Measurements from ENCODE around the gene KLRF1. TPM values are rescaled to one million over a fixed set of nuclear protein-coding genes. Genes with fewer than 3 reads are reported as not detected.

The KLRF1 gene
- total and polyA plus RNA-seq, 2 experiments from 2014 or later = 0.50 TPM; not detected in 1

DNA sequence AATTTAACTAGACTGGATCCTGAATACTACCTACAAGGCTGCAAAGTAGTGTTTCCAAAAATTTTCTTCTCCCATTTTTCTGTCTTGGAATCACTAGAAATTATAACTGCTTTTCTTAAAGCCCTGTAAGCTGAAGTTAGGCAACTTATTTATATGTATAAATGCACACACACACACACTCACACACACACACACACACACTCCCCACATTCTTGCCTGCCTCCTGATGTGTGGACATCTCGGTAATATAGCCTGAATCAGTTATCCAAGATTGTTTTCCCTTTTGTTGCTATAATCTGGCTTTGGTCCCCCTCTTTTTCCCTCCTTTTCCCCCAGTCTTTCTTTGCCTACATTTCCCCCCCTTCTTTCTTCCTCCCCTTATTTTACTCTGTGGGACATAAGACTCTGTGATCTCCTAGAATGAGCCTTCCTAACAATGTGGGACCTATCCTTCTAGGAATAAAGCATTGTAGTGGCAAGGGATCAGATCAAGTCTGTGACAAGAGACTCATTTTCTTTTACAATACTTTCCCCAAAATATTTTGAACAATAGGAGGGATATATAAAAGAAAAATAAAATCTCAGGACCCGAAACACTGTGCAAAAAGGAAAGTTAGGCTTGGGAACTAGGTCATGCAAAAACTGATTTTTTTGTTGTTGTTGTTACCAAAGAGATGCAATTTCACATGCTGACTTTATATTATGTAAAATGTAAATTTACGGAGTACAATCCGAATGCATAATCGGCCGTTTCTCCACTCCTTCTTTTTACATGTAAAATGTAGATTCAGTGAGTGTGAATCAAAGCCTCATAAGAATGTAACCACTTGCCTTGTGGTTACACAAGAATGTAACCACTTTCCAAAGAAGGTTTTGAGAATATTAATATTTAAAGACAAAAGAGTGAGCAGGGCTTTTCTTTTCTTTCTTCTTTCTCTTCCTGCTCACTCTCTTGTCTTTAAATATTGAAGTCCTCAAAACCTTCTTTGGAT is 40.3 kb upstream of the KLRF1 start:
- DNase-seq (ENCODE audit: low spot score) = no peak
- Histone ChIP-seq H3K36me3 (ENCODE audit: insufficient read depth) (no peaks in the 10 kb centered on the region), H3K4me2 (peak overlapping the region; percentile 68), H3K27ac (ENCODE audit: low read depth) (peak overlapping the region; percentile 94), H3K79me2 (replicated peaks; ENCODE audit: insufficient read depth) (no peaks in the 10 kb centered on the region), H3K4me1 (ENCODE audit: insufficient read depth) (peaks cover 52% of the 10 kb centered on the region), H3K27me3 (ENCODE audit: insufficient read depth) (no peaks in the 10 kb centered on the region), H2AFZ (no peak overlapping the region), H3F3A (replicated peaks; ENCODE audit: low read depth) (no peaks in the 10 kb centered on the region), H3K9me2 (ENCODE audit: insufficient read depth) (0 out of 2 replicates have a peak, but pooled peaks cover 5% of the 10 kb centered on the region), H3K4me3 (peak overlapping the region; percentile 11; the same call in 1 of the 2 replicates), H4K20me1 (replicated peaks; ENCODE audit: insufficient read depth) (no peaks in the 10 kb centered on the region)
- peaks cover 47% of the 10 kb centered on the region for H3K4me1 Mint-ChIP-seq
- 0 out of 3 replicates have a peak overlapping the region, but pooled peaks have one; percentile 42 for H3K4me3 Mint-ChIP-seq
- no peaks in the 10 kb centered on the region for H3K27me3 Mint-ChIP-seq (ENCODE audit: insufficient read depth, low read depth, poor library complexity)
- peak; percentile 65 for ATAC-seq
- TF ChIP-seq ZNF114 (CRISPR knock-in tag; IDR thresholded peaks at IDR 0.05) (no peak), JUNB (IDR thresholded peaks at IDR 0.05; ENCODE audit: unreplicated experiment) (no peak)
- peaks cover 19% of the 10 kb centered on the region for H3K9me3 Mint-ChIP-seq
- H3K36me3 Mint-ChIP-seq (ENCODE audit: low read depth) = peaks cover 19% of the 10 kb centered on the region
- H3K27ac Mint-ChIP-seq = peak overlapping the region; percentile 96

DNA sequence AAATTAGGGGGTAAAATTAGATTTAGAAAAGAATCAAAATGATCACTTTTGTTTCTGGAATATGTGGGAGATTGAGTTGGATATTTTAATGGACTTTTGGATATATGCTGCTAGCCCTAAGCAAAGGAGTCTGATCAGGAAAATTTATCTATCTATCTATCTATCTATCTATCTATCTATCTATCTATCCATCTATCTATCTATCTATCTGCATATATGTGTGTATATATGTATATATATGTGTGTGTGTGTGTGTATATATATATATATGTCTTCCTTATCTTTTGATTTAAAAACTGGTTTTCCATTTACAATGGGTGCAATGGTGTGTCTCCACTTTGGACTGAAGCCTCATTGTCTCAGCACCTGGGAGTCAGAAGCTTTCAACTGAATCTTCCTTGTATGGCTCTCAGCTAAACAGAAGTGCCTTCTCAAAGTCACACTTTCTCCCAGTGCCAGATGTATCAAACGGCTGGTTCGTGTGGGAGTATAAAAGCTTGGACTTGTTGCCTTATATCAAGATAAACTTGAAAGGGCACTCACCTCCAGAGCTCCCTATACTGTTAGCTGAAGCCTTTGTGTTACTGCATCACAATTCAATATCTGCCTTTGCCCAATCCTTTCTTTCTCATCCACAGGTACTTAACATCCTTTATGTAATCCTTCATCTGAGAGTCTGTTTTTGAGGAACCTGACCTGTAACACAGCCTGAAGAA is 34.9 kb upstream of the KLRF1 start:
- Histone ChIP-seq H4K20me1 (replicated peaks; ENCODE audit: insufficient read depth) (no peaks in the 10 kb centered on the region), H3K4me1 (ENCODE audit: insufficient read depth) (peaks cover 30% of the 10 kb centered on the region), H3F3A (replicated peaks; ENCODE audit: low read depth) (no peaks in the 10 kb centered on the region), H3K27ac (ENCODE audit: low read depth) (no peak overlapping the region), H3K27me3 (ENCODE audit: insufficient read depth) (no peaks in the 10 kb centered on the region), H3K79me2 (replicated peaks; ENCODE audit: insufficient read depth) (no peaks in the 10 kb centered on the region), H3K36me3 (ENCODE audit: insufficient read depth) (no peaks in the 10 kb centered on the region), H3K4me3 (no peak overlapping the region), H3K4me2 (no peak overlapping the region), H3K9me2 (ENCODE audit: insufficient read depth) (no peaks in the 10 kb centered on the region), H2AFZ (no peak overlapping the region)
- Mint-ChIP-seq H3K4me3 (no peak overlapping the region), H3K27me3 (ENCODE audit: insufficient read depth, low read depth, poor library complexity) (no peaks in the 10 kb centered on the region), H3K4me1 (peaks cover 36% of the 10 kb centered on the region), H3K36me3 (ENCODE audit: low read depth) (peaks cover 13% of the 10 kb centered on the region; the same call in 2 of the 3 replicates), H3K27ac (no peak overlapping the region), H3K9me3 (peaks cover 15% of the 10 kb centered on the region)
- ATAC-seq = no peak
- no peak for DNase-seq (ENCODE audit: low spot score)
- TF ChIP-seq NANOG (IDR thresholded peaks at IDR 0.05; ENCODE audit: borderline replicate concordance) (no peak), POLR2AphosphoS5 (IDR thresholded peaks at IDR 0.05; ENCODE audit: low read depth) (no peak), EZH2 (IDR thresholded peaks at IDR 0.05; ENCODE audit: low read depth, unreplicated experiment) (no peak), ZNF331 (CRISPR knock-in tag; IDR thresholded peaks at IDR 0.05; ENCODE audit: low read depth) (no peak), CREB1 (CRISPR knock-in tag; IDR thresholded peaks at IDR 0.05; ENCODE audit: low read depth) (no peak), ZNF114 (CRISPR knock-in tag; IDR thresholded peaks at IDR 0.05) (no peak)
- TF ChIP-seq, protein P1, sequence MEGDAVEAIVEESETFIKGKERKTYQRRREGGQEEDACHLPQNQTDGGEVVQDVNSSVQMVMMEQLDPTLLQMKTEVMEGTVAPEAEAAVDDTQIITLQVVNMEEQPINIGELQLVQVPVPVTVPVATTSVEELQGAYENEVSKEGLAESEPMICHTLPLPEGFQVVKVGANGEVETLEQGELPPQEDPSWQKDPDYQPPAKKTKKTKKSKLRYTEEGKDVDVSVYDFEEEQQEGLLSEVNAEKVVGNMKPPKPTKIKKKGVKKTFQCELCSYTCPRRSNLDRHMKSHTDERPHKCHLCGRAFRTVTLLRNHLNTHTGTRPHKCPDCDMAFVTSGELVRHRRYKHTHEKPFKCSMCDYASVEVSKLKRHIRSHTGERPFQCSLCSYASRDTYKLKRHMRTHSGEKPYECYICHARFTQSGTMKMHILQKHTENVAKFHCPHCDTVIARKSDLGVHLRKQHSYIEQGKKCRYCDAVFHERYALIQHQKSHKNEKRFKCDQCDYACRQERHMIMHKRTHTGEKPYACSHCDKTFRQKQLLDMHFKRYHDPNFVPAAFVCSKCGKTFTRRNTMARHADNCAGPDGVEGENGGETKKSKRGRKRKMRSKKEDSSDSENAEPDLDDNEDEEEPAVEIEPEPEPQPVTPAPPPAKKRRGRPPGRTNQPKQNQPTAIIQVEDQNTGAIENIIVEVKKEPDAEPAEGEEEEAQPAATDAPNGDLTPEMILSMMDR (conservative IDR thresholded peaks at IDR 0.05; ENCODE audit: low read depth in 2 of 2) = no peak
- TF ChIP-seq, protein P2, sequence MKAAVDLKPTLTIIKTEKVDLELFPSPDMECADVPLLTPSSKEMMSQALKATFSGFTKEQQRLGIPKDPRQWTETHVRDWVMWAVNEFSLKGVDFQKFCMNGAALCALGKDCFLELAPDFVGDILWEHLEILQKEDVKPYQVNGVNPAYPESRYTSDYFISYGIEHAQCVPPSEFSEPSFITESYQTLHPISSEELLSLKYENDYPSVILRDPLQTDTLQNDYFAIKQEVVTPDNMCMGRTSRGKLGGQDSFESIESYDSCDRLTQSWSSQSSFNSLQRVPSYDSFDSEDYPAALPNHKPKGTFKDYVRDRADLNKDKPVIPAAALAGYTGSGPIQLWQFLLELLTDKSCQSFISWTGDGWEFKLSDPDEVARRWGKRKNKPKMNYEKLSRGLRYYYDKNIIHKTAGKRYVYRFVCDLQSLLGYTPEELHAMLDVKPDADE (IDR thresholded peaks at IDR 0.05) = no peak
- TF ChIP-seq, protein P3, sequence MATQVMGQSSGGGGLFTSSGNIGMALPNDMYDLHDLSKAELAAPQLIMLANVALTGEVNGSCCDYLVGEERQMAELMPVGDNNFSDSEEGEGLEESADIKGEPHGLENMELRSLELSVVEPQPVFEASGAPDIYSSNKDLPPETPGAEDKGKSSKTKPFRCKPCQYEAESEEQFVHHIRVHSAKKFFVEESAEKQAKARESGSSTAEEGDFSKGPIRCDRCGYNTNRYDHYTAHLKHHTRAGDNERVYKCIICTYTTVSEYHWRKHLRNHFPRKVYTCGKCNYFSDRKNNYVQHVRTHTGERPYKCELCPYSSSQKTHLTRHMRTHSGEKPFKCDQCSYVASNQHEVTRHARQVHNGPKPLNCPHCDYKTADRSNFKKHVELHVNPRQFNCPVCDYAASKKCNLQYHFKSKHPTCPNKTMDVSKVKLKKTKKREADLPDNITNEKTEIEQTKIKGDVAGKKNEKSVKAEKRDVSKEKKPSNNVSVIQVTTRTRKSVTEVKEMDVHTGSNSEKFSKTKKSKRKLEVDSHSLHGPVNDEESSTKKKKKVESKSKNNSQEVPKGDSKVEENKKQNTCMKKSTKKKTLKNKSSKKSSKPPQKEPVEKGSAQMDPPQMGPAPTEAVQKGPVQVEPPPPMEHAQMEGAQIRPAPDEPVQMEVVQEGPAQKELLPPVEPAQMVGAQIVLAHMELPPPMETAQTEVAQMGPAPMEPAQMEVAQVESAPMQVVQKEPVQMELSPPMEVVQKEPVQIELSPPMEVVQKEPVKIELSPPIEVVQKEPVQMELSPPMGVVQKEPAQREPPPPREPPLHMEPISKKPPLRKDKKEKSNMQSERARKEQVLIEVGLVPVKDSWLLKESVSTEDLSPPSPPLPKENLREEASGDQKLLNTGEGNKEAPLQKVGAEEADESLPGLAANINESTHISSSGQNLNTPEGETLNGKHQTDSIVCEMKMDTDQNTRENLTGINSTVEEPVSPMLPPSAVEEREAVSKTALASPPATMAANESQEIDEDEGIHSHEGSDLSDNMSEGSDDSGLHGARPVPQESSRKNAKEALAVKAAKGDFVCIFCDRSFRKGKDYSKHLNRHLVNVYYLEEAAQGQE (IDR thresholded peaks at IDR 0.05; ENCODE audit: unreplicated experiment) = no peak

Measured in GM23338 (cell line).